Measurements from ENCODE around the gene FN1. TPM values are rescaled to one million over a fixed set of nuclear protein-coding genes. Genes with fewer than 3 reads are reported as not detected.
A peak's percentile ranks its signal among the peaks of the same experiment; 100 is the strongest.

Gene FN1
- polyA plus RNA-seq, 2 of the 4 experiments (the other 2 are of a cell fraction), result 203 to 500 TPM

- no peak overlapping the region for H3K4me2 ChIP-seq
- H3K9me3 ChIP-seq, result no peaks in the 10 kb centered on the region
- ChIA-PET CTCF (interaction anchor here (0.7 to 0.8 kb wide), 2 partner anchors 15 to 195 kb away, joined by 3 read pairs; no protein-coding TSS in a partner anchor), POLR2A (no interaction called here)
- peaks cover 13% of the 10 kb centered on the region; the same call in 2 of the 3 replicates for H3K4me1 ChIP-seq
- DNase-seq (ENCODE audit: low read depth in 1 of 2, low spot score in 1 of 2), result no peak
- H3K4me3 ChIP-seq, result no peak overlapping the region
- TF ChIP-seq ZSCAN20 (CRISPR knock-in tag; IDR thresholded peaks at IDR 0.05) (no peak), E2F6 (IDR thresholded peaks at IDR 0.05; ENCODE audit: borderline replicate concordance, low read depth) (no peak), CBX2 (IDR thresholded peaks at IDR 0.05; ENCODE audit: borderline replicate concordance, low read depth) (no peak), GATA3 (IDR thresholded peaks at IDR 0.05; ENCODE audit: borderline replicate concordance) (no peak), ZFP36 (IDR thresholded peaks at IDR 0.05; ENCODE audit: borderline replicate concordance, partially characterized antibody) (no peak), EHF (CRISPR knock-in tag; IDR thresholded peaks at IDR 0.05) (no peak), TFCP2L1 (CRISPR knock-in tag; IDR thresholded peaks at IDR 0.05) (no peak), MAFK (IDR thresholded peaks at IDR 0.05; ENCODE audit: partially characterized antibody) (no peak)
- FAIRE-seq, result no peak
- no peak for ATAC-seq
- no peak overlapping the region for H3K27ac ChIP-seq
- WGBS (ENCODE audit: missing lambda C conversion rate), result 84% methylated on average over 5 of the region's 5 CpGs
Measured at GRCh38 chr2:215332872-215333595, 102.8 kb downstream of the FN1 start.

- no peaks in the 10 kb centered on the region for H3K9me3 ChIP-seq
- 92% methylated on average over 5 of the region's 5 CpGs for WGBS (ENCODE audit: missing lambda C conversion rate)
- FAIRE-seq, result no peak
- H3K4me3 ChIP-seq, result no peak overlapping the region
- peak in 1 of 2 experiments; percentile 32; a peak in 2 of 6 replicates for ATAC-seq
- no peak for TF ChIP-seq NR3C1 (IDR thresholded peaks at IDR 0.05)
- no peak for TF ChIP-seq RAD21 (conservative IDR thresholded peaks at IDR 0.05 in 1 of 2, IDR thresholded peaks at IDR 0.05 in 1 of 2)
- TF ChIP-seq ZFP36 (IDR thresholded peaks at IDR 0.05; ENCODE audit: borderline replicate concordance, partially characterized antibody), result no peak
- no peak for TF ChIP-seq GATA3 (IDR thresholded peaks at IDR 0.05; ENCODE audit: borderline replicate concordance)
- TF ChIP-seq FOXS1 (CRISPR knock-in tag; IDR thresholded peaks at IDR 0.05), result no peak
- TF ChIP-seq TFCP2L1 (CRISPR knock-in tag; IDR thresholded peaks at IDR 0.05), result no peak
- no peak for TF ChIP-seq JUNB (IDR thresholded peaks at IDR 0.05)
- no peak for TF ChIP-seq MYC (IDR thresholded peaks at IDR 0.05; ENCODE audit: borderline replicate concordance, low read length)
- POLR2A ChIA-PET, result interaction anchor here (0.9 kb wide), 1 partner anchor 16 kb away, joined by 4 read pairs; the partner anchor contains the start of gene ATIC
- peak overlapping the region in 1 of 2 experiments; percentile 30; a peak in 1 of 6 replicates for H3K27ac ChIP-seq
- CTCF ChIA-PET, result no interaction called here
- DNase-seq (ENCODE audit: low read depth in 1 of 2, low spot score in 1 of 2), result no peak
- no peak overlapping the region for H3K4me2 ChIP-seq
- H3K4me1 ChIP-seq, result peaks cover 16% of the 10 kb centered on the region; the same call in 2 of the 3 replicates
Measured at GRCh38 chr2:215328066-215328465, 107.8 kb downstream of the FN1 start.

GRCh38 chr2:215324811-215325210 lies 111.1 kb downstream of the FN1 start:
- DNase-seq (ENCODE audit: low read depth in 1 of 2, low spot score in 1 of 2), result no peak
- CTCF ChIA-PET, result interaction anchor here (1.5 kb wide), 1 partner anchor 53 kb away, joined by 4 read pairs; no protein-coding TSS in a partner anchor
- Histone ChIP-seq H3K4me3 (no peak overlapping the region), H3K4me1 (peaks cover 16% of the 10 kb centered on the region; the same call in 2 of the 3 replicates), H3K4me2 (no peak overlapping the region), H3K9me3 (no peaks in the 10 kb centered on the region), H3K27ac (no peak overlapping the region)
- no peak for FAIRE-seq
- TF ChIP-seq HOXA7 (CRISPR knock-in tag; IDR thresholded peaks at IDR 0.05), result no peak
- no peak for TF ChIP-seq PBX3 (IDR thresholded peaks at IDR 0.05)
- TF ChIP-seq MAX (IDR thresholded peaks at IDR 0.05), result no peak
- POLR2A ChIA-PET, result no interaction called here
- 88% methylated on average over 6 of the region's 6 CpGs for WGBS (ENCODE audit: missing lambda C conversion rate)
- no peak for ATAC-seq

- POLR2A ChIA-PET, result interaction anchor here (0.6 kb wide), 1 partner anchor 8 kb away, joined by 3 read pairs; the partner anchor contains the start of gene ATIC
- no peak overlapping the region for H3K4me3 ChIP-seq
- no peak for ATAC-seq
- no peak for FAIRE-seq
- CTCF ChIA-PET, result interaction anchor here (1.4 kb wide), 1 partner anchor 9 kb away, joined by 5 read pairs; the partner anchor contains the start of gene ATIC
- DNase-seq (ENCODE audit: low read depth in 1 of 2, low spot score in 1 of 2), result no peak
- 93% methylated on average over 7 of the region's 7 CpGs for WGBS (ENCODE audit: missing lambda C conversion rate)
- H3K4me2 ChIP-seq, result no peak overlapping the region
- no peak for TF ChIP-seq JUN (IDR thresholded peaks at IDR 0.05)
- TF ChIP-seq RFX5 (IDR thresholded peaks at IDR 0.05), result no peak
- TF ChIP-seq CEBPB (IDR thresholded peaks at IDR 0.05), result no peak
- TF ChIP-seq RAD21 (conservative IDR thresholded peaks at IDR 0.05 in 1 of 2, IDR thresholded peaks at IDR 0.05 in 1 of 2), result no peak
- TF ChIP-seq ELK1 (IDR thresholded peaks at IDR 0.05; ENCODE audit: low read depth, low read length), result no peak
- no peak for TF ChIP-seq SREBF2 (IDR thresholded peaks at IDR 0.05)
- no peak for TF ChIP-seq HMGXB4 (CRISPR knock-in tag; IDR thresholded peaks at IDR 0.05; ENCODE audit: borderline replicate concordance)
- no peak for TF ChIP-seq POLR2AphosphoS2 (conservative IDR thresholded peaks at IDR 0.05; ENCODE audit: low read length)
- no peaks in the 10 kb centered on the region for H3K9me3 ChIP-seq
- H3K27ac ChIP-seq, result no peak overlapping the region
- no peaks in the 10 kb centered on the region; the same call in 2 of the 3 replicates for H3K4me1 ChIP-seq
Measured at GRCh38 chr2:215320679-215321078, 115.2 kb downstream of the FN1 start.

Data from A549 (cell line).